Subcutaneous adipose tissue (tissue), 4 donors: Measurements from ENCODE around the gene TAAR2. TPM values are rescaled to one million over a fixed set of nuclear protein-coding genes. Genes with fewer than 3 reads are reported as not detected.

ENCODE experiments used
- total RNA-seq, 4 donors: library from RNA; depleted of rRNA; stranded (reverse); fragments of >200 nt; gene quantifications; one replicate each; pipeline ENCODE4 v1.1.0, GENCODE V29; 2016
- TF ChIP-seq, protein P1 (sequence below): fragments of 450-650 bp; IDR thresholded peaks from one replicate; pipeline ENCODE4 v1.5.1; 2016; ENCODE audit warnings: low read depth, mild to moderate bottlenecking, control low read depth, antibody characterized with exemption, moderate library complexity

Gene TAAR2
- total RNA-seq, 4 donors from 2014 or later: not detected

DNA sequence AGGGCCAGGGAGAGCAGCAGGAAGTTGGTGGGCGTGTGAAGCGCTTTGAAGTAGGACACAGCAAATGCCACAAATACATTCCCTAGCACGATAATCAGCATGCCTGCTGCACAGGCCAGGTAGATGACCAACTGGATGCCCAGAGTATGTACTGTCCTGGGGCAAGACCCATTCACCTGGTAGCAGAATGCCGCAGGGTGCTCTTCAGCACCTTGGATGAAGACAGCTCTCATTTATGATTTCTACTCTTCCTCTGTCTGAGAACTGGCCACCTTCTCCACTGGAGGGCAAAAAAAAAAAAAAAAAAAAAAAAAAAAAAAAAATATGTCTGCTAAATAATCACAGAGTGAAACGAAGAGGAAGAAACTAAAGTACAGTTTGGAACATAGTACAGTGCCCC lies 34.6 kb downstream of the TAAR2 start, which contains the start of gene TAAR5:
Gene TAAR5, minus strand, starts transcription at position 288 of the 400 bp plus-strand sequence. Its CDS starts 55 bp downstream, at position 233.
- TF ChIP-seq, protein P1, sequence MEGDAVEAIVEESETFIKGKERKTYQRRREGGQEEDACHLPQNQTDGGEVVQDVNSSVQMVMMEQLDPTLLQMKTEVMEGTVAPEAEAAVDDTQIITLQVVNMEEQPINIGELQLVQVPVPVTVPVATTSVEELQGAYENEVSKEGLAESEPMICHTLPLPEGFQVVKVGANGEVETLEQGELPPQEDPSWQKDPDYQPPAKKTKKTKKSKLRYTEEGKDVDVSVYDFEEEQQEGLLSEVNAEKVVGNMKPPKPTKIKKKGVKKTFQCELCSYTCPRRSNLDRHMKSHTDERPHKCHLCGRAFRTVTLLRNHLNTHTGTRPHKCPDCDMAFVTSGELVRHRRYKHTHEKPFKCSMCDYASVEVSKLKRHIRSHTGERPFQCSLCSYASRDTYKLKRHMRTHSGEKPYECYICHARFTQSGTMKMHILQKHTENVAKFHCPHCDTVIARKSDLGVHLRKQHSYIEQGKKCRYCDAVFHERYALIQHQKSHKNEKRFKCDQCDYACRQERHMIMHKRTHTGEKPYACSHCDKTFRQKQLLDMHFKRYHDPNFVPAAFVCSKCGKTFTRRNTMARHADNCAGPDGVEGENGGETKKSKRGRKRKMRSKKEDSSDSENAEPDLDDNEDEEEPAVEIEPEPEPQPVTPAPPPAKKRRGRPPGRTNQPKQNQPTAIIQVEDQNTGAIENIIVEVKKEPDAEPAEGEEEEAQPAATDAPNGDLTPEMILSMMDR: no peak

DNA sequence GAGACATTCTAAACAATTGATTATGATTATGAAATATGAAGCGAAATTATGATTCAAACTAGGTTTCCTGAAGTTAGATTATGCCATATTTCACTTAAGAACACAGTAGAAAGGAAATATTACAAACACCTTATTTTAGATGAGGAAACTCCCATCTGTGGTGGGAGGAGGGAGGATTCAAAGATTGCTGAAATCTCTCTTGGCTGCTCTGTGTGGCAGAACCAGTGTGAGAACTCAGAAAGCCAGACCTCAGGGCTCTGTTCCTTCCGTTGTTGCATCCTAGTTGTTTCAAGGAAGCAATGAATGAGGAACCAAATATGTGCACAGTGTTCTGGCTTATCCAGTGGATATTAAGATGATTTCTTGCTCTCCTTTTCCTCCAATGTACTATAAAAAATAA lies 36.7 kb downstream of the TAAR2 start:
- TF ChIP-seq, protein P1: no peak

- TF ChIP-seq, protein P1: no peak
Observed at GRCh38 chr6:132584698-132585097, 39.4 kb downstream of the TAAR2 start.

DNA sequence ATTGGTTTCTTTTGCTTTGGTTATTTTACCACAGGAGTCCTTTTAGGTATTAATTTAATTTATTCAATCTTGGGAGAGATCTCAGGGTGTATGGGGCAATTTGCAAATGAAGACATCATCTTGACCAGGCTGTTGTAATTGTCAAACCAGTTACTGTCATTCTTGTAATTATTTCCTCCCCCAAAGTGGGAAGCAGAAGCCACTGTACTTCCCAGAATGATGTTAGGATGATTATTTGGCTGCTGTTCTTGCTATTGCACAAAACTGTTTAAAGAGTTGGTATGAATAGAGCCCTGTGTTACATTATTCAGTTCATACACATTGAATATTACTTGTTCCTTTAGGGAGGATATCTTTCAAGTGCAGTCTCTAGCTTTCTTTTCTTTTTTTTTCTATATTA lies 52.3 kb downstream of the TAAR2 start:
- TF ChIP-seq, protein P1: no peak

GRCh38 chr6:132570221-132570777 lies 53.8 kb downstream of the TAAR2 start, which contains the start of gene TAAR6:
TAAR6 (plus strand) TSS chr6:132570322; CDS start chr6:132570322, 0 bp downstream.
- TF ChIP-seq, protein P1: no peak

DNA sequence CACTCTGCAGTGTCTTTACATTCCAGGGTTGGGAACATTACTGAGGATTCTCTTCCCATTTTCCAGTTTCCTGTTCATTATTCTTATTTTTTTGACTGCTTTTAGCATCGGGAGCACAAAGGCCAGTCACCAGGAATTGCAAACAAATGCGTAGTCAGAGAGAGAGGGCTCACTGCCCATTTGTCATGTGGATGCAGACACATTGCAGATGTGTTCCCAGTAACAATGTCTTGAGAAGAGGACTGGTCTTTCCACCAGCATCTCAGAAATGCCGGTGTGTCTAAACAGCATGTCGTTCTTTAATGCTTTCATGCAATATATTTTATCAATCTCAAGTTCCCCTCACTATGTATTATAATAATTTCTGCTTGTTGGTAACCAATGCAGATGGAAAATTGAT lies 54.9 kb downstream of the TAAR2 start:
- TF ChIP-seq, protein P1: no peak

DNA sequence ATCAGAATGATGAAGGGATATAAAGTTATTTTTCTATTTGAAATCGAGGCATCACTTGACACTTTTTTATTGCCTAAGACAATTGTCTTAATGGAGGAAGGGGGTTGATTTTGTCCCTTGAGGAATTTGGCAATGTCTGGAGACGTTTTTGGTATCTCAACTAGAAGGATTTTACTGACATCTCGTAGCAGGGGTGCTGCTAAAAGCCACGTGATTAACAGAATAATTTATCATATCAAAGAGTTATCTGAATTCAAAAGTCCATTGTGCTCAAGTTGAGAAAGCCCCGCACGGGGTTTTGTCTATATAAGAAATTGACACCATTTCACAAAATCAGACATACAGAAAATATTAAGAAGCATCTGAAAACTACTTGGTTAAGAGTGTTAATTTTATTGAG lies 55.5 kb downstream of the TAAR2 start:
- TF ChIP-seq, protein P1: no peak
